Lower leg skin (tissue), 4 donors: Measurements from ENCODE around the gene EEFSEC. TPM values are rescaled to one million over a fixed set of nuclear protein-coding genes. Genes with fewer than 3 reads are reported as not detected.

ENCODE experiments used
- DNase-seq, 2 donors: peaks; one replicate each; pipeline ENCODE4 v3.0.0-alpha.2; 2019; ENCODE audit warnings: low spot score in 2 of 2
- H3K4me3 ChIP-seq: fragments of 200-600 bp; sonication (generic); 2 replicates; pipeline ENCODE4 v1.5.1; 2017; ENCODE audit warnings: mild to moderate bottlenecking, low read depth; ENCODE audit not compliant: poor library complexity, severe bottlenecking
- CTCF ChIP-seq, 3 donors: fragments of 450-650 bp; IDR thresholded peaks; one replicate each; pipeline ENCODE4 v1.5.1; 2016; ENCODE audit warnings: antibody characterized with exemption in 3 of 3, mild to moderate bottlenecking in 3 of 3, moderate library complexity in 2 of 3
- POLR2A ChIP-seq, 2 donors: fragments of 450-650 bp; IDR thresholded peaks; one replicate each; pipeline ENCODE4 v1.6.1; 2016 to 2017; ENCODE audit warnings: antibody characterized with exemption in 2 of 2, mild to moderate bottlenecking in 1 of 2, moderate library complexity in 1 of 2
- WGBS, 2 donors: methylation state at CpG; one replicate each; pipeline ENCODE4 v1.1.5; 2018; 5-methylcytosine and 5-hydroxymethylcytosine counted together
- intact Hi-C: fragments of 100-400 bp; cut with DNase I; formaldehyde crosslinking; loops from one replicate; pipeline ENCODE4 v1.15.0; 2023; ENCODE audit warnings: low total_unique reads
- total RNA-seq, 4 donors: library from RNA; depleted of rRNA; stranded (reverse); fragments of >200 nt; gene quantifications; one replicate each; pipeline ENCODE4 v1.1.0, GENCODE V29; 2016

The EEFSEC gene
- total RNA-seq, 4 donors from 2014 or later, result 16.3 to 28.6 (median 16.8) TPM

GRCh38 chr3:128369881-128370642 is 216.8 kb downstream of the EEFSEC start:
- WGBS, 2 donors, result 91 to 98% methylated on average over 10 of the region's 10 CpGs
- no peak for TF ChIP-seq CTCF (IDR thresholded peaks at IDR 0.05)
- no peak for TF ChIP-seq POLR2A (IDR thresholded peaks at IDR 0.05)
- H3K4me3 ChIP-seq, result no peak overlapping the region
- intact Hi-C loops, result no loop called here
- no peak for DNase-seq

GRCh38 chr3:128372281-128372680 is 219.0 kb downstream of the EEFSEC start:
- 93 to 95% methylated on average over 5 of the region's 5 CpGs for WGBS, 2 donors
- no peak for DNase-seq
- TF ChIP-seq CTCF (IDR thresholded peaks at IDR 0.05) (no peak), POLR2A (IDR thresholded peaks at IDR 0.05) (no peak)
- H3K4me3 ChIP-seq, result no peak overlapping the region
- intact Hi-C loops, result no loop called here

- 94 to 99% methylated on average over 9 of the region's 10 CpGs for WGBS, 2 donors
- no peak overlapping the region for H3K4me3 ChIP-seq
- intact Hi-C loops, result no loop called here
- TF ChIP-seq POLR2A (IDR thresholded peaks at IDR 0.05) (no peak), CTCF (IDR thresholded peaks at IDR 0.05) (no peak)
- no peak for DNase-seq
These were observed 219.6 kb downstream of the EEFSEC start for GRCh38 chr3:128372707-128373533.

- no peak for TF ChIP-seq CTCF (IDR thresholded peaks at IDR 0.05)
- TF ChIP-seq POLR2A (IDR thresholded peaks at IDR 0.05), result no peak
- DNase-seq, result no peak
- WGBS, 2 donors, result 89 to 95% methylated on average over 2 of the region's 2 CpGs
- H3K4me3 ChIP-seq, result no peak overlapping the region
- intact Hi-C loops, result no loop called here
These were observed 221.6 kb downstream of the EEFSEC start for GRCh38 chr3:128374746-128375445.

- intact Hi-C loops, result no loop called here
- TF ChIP-seq CTCF (IDR thresholded peaks at IDR 0.05), result no peak
- TF ChIP-seq POLR2A (IDR thresholded peaks at IDR 0.05), result no peak
- no peak overlapping the region for H3K4me3 ChIP-seq
- no peak for DNase-seq
These were observed 223.2 kb downstream of the EEFSEC start for GRCh38 chr3:128376516-128376915.
